C4-2B (cell line): ENCODE measurements around the gene NKG7.

Experiments used
- H3K27ac ChIP-seq: fragments of 450-650 bp; 2 replicates; pipeline ENCODE4 v1.5.1; 2017
- CTCF ChIP-seq: fragments of 450-650 bp; conservative IDR thresholded peaks from 2 replicates; pipeline ENCODE4 v1.5.1; 2017; ENCODE audit warnings: mild to moderate bottlenecking
- ZFX ChIP-seq: fragments of 450-650 bp; IDR thresholded peaks from 2 replicates; pipeline ENCODE4 v1.6.1; 2017

The NKG7 gene

GRCh38 chr19:51326216-51327065 is 46.0 kb downstream of the NKG7 start:
- TF ChIP-seq ZFX: no peak
- TF ChIP-seq CTCF: no peak
- H3K27ac ChIP-seq: no peak overlapping the region

GRCh38 chr19:51325161-51325976 is 47.1 kb downstream of the NKG7 start:
- no peak overlapping the region for H3K27ac ChIP-seq
- no peak for TF ChIP-seq CTCF
- TF ChIP-seq ZFX: no peak

- no peak overlapping the region for H3K27ac ChIP-seq
- TF ChIP-seq ZFX (no peak), CTCF (no peak)
Measured at GRCh38 chr19:51324167-51324481, 48.3 kb downstream of the NKG7 start.

GRCh38 chr19:51323481-51324166 is 48.8 kb downstream of the NKG7 start:
- no peak overlapping the region for H3K27ac ChIP-seq
- no peak for TF ChIP-seq ZFX
- TF ChIP-seq CTCF: no peak

- TF ChIP-seq ZFX: no peak
- no peak for TF ChIP-seq CTCF
Measured at GRCh38 chr19:51321799-51322198, 50.7 kb downstream of the NKG7 start.

More at GRCh38 chr19:51321799-51322198, 50.7 kb downstream of the NKG7 start:
- no peak overlapping the region for H3K27ac ChIP-seq
